ENCODE measurements around the gene SLC18A3.

Gene SLC18A3

DNA sequence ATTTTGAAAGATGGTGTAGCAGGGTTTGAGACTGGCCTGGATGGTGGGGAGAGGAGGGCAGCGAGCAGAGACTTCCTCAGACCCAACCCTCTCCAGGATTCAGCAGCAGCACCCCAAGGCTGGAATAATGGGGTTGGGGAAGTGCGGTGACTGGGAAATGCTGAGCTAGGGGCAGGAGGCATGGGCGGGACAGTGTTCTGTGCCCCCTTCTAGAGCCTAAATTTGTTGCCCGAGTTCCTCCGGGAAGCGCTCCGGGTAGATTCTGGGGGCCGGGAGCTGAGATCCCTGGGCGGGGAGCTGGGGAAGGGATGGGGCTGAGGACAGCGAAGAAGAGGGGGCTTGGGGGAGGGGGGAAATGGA is 3.8 kb downstream of the SLC18A3 start, which contains the start of gene CHAT:
Gene CHAT (plus strand): TSS at position 156 of the 360 bp plus-strand sequence. CDS start 153 bp downstream, at position 309.
- Histone ChIP-seq H3K27me3 (replicated peaks) (peaks cover 79% of the 10 kb centered on the region), H3K36me3 (replicated peaks) (no peaks in the 10 kb centered on the region), H3K27ac (no peak within 1 kb of the TSS), H3K4me3 (ENCODE audit: low read depth, low read length) (no peak within 1 kb of the TSS)
- in situ Hi-C loops (cut with HindIII; ENCODE audit: low pct_ligation_motif_present, low sequenced_read_pairs): no loop called here
- no peak for DNase-seq
- TF ChIP-seq, protein P1, sequence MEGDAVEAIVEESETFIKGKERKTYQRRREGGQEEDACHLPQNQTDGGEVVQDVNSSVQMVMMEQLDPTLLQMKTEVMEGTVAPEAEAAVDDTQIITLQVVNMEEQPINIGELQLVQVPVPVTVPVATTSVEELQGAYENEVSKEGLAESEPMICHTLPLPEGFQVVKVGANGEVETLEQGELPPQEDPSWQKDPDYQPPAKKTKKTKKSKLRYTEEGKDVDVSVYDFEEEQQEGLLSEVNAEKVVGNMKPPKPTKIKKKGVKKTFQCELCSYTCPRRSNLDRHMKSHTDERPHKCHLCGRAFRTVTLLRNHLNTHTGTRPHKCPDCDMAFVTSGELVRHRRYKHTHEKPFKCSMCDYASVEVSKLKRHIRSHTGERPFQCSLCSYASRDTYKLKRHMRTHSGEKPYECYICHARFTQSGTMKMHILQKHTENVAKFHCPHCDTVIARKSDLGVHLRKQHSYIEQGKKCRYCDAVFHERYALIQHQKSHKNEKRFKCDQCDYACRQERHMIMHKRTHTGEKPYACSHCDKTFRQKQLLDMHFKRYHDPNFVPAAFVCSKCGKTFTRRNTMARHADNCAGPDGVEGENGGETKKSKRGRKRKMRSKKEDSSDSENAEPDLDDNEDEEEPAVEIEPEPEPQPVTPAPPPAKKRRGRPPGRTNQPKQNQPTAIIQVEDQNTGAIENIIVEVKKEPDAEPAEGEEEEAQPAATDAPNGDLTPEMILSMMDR (IDR thresholded peaks at IDR 0.05; ENCODE audit: low read depth, low read length, missing control alignments): no peak

DNA sequence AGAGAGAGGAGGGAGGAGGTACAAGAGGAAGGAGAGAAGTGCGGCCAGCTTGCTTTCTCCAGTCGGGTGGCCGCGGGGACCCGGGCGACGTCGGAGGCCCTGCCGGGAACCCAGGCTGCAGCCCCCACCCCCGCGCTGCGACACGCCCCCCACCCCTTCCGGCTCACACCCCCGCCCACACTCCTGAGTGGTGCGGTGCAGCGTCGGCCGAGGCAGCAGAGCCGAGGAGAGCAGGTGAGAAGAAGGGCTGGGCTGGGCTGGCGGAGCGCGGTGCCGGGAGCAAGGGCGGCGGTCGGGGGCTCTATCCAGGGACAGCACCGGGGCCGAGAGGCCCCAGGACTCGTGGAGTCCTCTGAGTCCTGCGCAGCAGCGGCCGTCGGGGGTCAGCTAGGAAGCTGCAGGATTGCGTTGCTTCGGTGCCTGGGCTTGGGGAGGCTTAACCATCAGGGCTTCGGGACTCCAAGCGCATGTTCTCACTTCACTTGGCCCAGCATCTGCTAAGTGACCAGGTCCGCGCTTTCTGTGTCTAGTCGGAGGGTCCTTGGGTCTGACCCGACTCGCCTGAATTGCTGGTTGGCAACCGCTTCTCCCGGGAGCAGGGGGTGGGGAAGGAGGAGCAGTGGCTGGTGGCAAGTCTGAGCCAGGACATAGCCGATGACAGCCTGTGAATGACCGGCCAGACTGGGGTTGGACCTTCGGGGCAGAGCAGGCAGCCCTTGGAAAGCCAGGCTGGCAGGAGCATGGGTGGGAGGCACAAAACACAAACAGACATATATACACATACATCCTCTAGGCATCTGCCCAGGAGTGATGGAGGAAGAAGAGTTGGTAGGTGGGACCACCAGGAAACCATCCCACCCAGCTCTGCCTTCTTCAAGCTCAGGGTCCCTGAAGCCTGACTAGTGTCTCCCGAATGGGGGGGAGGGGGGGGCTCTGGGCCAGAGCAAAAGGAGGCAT is 4.4 kb downstream of the SLC18A3 start:
- in situ Hi-C loops (cut with HindIII; ENCODE audit: low pct_ligation_motif_present, low sequenced_read_pairs): no loop called here
- H3K27me3 ChIP-seq (replicated peaks): peaks cover 72% of the 10 kb centered on the region
- H3K4me3 ChIP-seq (ENCODE audit: low read depth, low read length): no peak overlapping the region
- no peaks in the 10 kb centered on the region for H3K36me3 ChIP-seq (replicated peaks)
- no peak overlapping the region for H3K27ac ChIP-seq
- TF ChIP-seq, protein P1 (IDR thresholded peaks at IDR 0.05; ENCODE audit: low read depth, low read length, missing control alignments): no peak
- no peak for DNase-seq

DNA sequence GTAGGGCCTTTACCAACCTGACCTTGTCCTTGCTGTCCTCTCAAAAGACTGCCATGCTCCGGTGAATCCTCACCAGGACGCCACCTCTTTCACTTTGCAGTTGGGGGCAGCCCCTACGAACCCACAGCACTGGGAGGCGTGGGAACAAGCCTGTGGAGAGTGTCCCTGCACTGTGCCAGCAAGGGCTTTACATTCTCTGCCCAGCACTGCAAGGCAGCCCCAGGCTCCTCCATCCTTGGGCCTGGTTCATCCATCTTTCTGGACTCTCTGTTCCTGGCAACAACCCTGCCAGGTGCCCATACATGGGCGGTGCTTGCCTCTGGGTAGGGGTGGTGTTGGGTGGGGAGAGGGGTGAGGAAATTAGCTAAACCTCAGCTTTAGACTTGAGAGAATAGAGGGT is 5.1 kb downstream of the SLC18A3 start:
- no peaks in the 10 kb centered on the region for H3K36me3 ChIP-seq (replicated peaks)
- H3K4me3 ChIP-seq (ENCODE audit: low read depth, low read length): no peak overlapping the region
- DNase-seq: no peak
- in situ Hi-C loops (cut with HindIII; ENCODE audit: low pct_ligation_motif_present, low sequenced_read_pairs): no loop called here
- TF ChIP-seq, protein P1 (IDR thresholded peaks at IDR 0.05; ENCODE audit: low read depth, low read length, missing control alignments): no peak
- peaks cover 70% of the 10 kb centered on the region for H3K27me3 ChIP-seq (replicated peaks)
- H3K27ac ChIP-seq: no peak overlapping the region

DNA sequence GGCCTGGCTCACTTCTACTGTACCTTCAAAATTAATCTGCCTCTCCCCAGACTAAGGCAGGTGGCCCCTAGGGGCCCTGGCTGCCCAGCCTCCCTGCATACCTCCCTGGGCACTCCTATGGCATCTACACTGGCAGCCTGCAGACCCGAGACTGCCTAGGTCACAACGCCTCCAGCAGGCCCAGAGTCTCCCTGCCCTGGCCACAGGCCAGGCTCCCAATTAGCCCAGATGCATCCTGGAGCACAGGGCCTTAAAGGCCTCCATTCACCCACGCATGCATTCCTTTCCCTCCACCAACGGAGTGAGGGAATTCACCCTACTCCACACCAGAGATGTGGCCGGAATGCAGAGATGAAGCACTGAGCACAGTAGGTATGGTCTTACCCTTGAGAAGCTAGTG is 5.6 kb downstream of the SLC18A3 start:
- Histone ChIP-seq H3K4me3 (ENCODE audit: low read depth, low read length) (no peak overlapping the region), H3K36me3 (replicated peaks) (no peaks in the 10 kb centered on the region), H3K27ac (no peak overlapping the region), H3K27me3 (replicated peaks) (peaks cover 65% of the 10 kb centered on the region)
- TF ChIP-seq, protein P1 (IDR thresholded peaks at IDR 0.05; ENCODE audit: low read depth, low read length, missing control alignments): no peak
- no peak for DNase-seq
- in situ Hi-C loops (cut with HindIII; ENCODE audit: low pct_ligation_motif_present, low sequenced_read_pairs): no loop called here

DNA sequence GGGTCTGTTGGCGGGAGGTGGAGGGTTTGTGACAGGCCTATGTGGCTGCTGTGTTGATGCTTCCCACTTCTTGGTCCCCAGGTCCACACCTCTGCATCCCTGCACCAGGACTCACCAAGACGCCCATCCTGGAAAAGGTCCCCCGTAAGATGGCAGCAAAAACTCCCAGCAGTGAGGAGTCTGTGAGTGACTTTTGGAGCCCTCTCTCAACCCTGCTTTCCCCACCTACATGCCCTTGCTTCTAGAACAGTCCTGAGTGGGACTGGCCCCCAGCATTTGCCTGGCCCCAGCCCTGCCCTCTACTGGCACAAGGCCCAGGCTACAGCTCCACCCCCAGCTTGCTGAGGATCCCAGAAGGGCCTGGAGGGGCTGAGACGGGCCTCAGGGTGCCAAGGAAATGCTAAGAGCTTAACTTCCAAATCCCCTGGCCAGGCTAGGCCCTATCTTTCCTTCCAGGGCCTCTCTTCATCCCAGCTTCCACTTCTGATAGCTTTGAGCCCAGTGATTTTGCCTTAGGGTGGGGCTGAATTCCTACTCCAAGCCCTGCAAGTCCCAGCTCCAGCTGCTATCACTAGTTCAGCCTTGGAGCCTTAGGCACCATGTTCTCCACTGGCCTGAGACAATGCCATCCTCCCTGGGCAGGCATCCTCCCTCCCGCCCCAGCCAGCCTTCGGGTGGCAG is 6.5 kb downstream of the SLC18A3 start:
- Histone ChIP-seq H3K27ac (no peak overlapping the region), H3K27me3 (replicated peaks) (peaks cover 56% of the 10 kb centered on the region), H3K4me3 (ENCODE audit: low read depth, low read length) (no peak overlapping the region), H3K36me3 (replicated peaks) (no peaks in the 10 kb centered on the region)
- no peak for DNase-seq
- in situ Hi-C loops (cut with HindIII; ENCODE audit: low pct_ligation_motif_present, low sequenced_read_pairs): no loop called here
- TF ChIP-seq, protein P1 (IDR thresholded peaks at IDR 0.05; ENCODE audit: low read depth, low read length, missing control alignments): no peak

All from brain microvascular endothelial cell (primary cell).